HG03460 (cell line): ENCODE data around the gene HSPA5.
"Not testable (repeated sequence)": the region's sequence is repeated elsewhere in the genome, so short reads cannot be mapped to it uniquely, and the experiment has no call there.

Source experiments
- ATAC-seq: cut with Tn5 transposase; IDR thresholded peaks from one replicate; pipeline ENCODE4 v1.9.1; 2021; ENCODE audit not compliant: unreplicated experiment

Gene HSPA5

DNA sequence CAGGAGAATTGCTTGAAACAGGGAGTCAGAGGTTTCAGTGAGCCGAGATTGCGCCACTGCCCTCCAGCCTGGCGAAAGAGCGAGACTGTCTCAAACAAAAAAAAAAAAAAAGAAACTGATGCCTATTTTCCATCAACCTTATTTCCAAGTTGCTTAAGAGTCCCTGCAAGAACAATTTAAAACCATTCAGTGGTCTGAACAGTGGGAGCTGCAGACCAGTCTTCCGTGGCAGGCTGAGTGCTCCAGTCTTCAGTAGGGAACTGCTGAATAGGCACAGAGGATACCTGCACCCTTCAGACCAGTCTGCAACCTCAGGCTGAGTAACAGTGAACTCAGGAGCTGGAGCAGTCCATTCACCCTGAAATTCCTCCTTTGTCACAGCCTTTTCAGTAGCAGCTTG, 46.7 kb downstream of the HSPA5 start:
- not testable (repeated sequence) for ATAC-seq

DNA sequence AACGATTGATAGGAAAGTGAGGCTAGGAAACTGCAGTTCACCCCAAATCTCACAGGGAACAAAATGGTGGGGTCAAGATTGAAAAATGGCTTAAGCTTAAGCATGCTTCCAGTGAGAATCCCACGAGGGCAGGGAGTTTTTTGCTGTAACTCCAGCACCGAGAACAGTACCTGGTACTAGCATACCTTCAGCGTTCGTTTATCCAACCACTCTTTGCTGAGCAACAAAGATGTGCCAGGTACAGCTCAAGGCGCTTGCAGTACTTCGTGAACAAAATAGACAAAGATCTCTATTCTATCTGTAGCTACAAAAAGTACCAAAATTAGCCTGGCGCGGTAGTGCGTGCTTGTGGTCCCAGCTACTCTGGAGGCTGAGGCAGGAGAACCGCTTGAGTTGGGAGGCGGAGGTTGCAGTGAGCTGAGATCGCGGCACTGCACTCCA, 50.8 kb downstream of the HSPA5 start:
- no peak for ATAC-seq

DNA sequence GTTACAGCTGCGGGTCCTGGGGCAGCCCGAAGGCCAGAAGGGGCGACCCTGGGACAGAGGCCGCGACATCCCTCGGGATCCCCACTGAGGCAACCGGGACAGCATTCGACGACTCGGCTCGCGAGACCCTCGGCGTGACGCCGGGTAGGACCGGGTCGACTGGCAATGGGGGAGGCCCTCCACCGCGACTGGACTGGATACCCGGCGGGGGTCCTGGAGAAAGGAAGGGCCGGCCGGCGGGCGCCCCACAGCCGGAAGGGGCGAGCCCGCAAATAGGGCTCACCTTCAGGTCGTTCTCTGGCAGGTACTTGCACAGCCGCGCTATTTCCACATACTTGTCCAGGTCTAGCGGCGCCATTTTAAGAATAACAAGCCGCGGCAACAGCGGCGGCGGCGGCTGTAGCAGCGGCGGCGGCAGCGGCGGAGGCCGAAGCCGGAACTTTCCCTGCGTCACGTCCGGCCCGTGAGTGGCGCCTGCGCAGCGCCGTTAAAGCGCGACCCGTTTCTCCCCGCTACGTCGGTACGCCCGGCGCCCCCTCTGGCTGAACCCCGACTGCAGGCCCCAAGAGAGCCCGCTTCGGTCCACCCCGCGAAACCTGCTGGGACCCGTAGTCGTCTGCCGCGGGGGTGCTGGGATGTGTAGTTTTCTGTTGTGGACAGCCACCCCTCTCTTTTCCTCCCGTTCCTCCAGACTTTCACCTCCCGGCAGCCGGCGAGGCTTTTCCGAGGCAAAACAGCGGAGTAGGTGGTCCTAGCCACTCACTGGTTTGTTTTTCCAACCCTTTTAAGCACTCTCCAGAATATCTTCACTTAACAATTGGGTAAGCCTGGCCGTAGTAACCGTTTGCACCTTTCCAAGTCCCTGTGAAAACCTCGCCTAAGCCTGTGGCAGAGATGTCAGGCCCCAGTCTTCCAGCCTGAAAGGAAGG, 51.5 kb downstream of the HSPA5 start, which contains the start of gene PPP6C:
Gene PPP6C, minus strand, starts transcription at position 443 of the 929 bp plus-strand sequence. Its CDS starts 85 bp downstream, at position 358.
- peak; percentile 96 for ATAC-seq

DNA sequence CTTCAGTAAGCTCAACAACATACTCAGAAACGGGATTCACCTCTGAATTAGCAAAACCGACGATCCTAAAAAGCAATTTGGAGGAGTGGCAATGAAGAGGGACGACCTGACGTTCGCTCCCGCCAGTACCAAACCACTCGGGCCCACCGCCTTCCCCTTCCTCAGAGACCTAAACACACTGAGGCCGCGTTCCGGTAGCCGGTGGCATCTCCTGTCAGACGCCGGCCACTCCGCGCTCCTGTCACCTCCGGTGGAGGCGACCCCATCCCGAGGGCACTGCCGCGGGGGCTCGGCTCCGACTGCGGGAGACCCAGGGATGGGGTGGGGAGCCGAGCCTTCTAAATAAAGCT, 52.2 kb downstream of the HSPA5 start:
- peak; percentile 12 for ATAC-seq
